Inferior parietal cortex (tissue), 1 donor: ENCODE measurements around the gene ARHGEF39.
A peak's percentile ranks its signal among the peaks of the same experiment; 100 is the strongest.

ENCODE experiments used
- DNase-seq: peaks from one replicate; pipeline ENCODE4 v3.0.0-alpha.2; 2016; ENCODE audit errors: extremely low spot score

The ARHGEF39 gene, protein sequence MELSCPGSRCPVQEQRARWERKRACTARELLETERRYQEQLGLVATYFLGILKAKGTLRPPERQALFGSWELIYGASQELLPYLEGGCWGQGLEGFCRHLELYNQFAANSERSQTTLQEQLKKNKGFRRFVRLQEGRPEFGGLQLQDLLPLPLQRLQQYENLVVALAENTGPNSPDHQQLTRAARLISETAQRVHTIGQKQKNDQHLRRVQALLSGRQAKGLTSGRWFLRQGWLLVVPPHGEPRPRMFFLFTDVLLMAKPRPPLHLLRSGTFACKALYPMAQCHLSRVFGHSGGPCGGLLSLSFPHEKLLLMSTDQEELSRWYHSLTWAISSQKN

GRCh38 chr9:35664531-35665470 lies at the start of gene ARHGEF39:
Gene ARHGEF39 (minus strand): TSS chr9:35665195. CDS start chr9:35665169, 26 bp downstream.
- DNase-seq, result peak; percentile 67

DNA sequence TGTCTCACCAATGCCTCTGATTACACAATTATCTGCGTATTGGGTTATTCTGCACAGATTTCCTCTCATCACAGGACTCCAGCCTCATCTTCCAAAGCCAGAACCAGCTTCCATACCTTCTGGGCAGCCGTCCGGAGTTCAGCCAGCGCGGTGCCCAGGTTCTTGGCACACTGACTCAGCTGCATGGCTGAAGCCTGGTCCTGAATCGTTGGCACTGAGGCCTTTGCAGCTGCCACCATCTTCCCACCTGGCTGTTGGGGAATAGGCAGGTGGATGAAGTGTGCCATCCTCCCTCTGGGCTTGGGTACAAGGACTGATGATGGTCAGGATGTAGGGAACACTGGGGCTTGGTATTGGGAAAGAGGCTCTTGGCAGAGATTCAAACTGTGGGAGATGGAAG lies 49.1 kb upstream of the ARHGEF39 start:
- DNase-seq, result no peak

DNA sequence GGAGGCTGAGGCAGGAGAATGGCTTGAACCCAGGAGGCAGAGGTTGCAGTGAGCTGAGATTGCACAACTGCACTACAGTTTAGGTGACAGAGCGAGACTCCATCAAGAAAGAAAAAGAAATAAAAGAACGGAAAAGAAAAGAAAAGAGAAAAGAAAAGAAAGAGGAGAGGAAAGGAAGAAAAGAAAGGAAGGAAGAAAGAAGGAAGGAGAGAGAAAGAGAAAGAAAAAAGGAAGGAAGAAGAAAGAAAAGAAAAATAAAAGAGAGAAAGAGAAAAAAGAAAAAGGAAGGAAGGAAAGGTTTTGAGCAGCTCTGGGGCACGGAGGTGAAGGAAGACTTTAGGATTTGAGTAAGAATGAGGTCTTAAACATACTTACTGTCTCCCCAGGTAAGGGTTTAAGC lies 48.6 kb upstream of the ARHGEF39 start:
- DNase-seq, result no peak

DNA sequence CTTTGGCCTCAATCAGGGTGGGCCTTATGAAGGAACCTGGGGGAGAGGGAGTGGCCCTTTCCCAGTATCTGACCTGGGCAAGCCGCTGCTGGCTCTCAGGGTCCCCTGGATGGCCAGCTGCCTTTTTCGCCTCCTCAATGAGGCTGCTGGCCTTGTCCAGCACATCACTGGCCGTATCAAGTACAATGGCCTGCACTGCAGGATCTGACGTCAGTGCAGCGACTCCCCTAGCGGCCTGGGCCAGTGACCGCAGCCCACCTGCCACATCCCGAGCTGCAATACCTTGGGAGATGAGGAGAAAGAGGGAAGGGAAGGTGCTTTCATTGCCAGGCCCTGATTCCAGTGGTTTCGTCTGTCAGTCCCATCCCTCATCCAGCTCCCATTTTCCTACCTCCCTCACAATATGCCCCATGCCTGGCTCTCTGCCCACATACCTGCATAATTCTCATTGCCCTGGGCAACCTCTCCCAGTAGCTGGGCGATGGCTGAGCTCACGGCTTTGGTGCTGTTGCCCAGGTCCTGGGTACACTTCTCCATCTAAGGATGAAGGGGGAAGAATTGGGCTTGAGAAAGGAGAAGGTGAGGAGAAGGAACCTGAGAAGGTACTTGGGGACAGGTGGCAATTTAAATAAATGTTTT lies 47.9 kb upstream of the ARHGEF39 start:
- no peak for DNase-seq

- DNase-seq, result no peak
Observed at GRCh38 chr9:35711501-35712428, 46.8 kb upstream of the ARHGEF39 start.

DNA sequence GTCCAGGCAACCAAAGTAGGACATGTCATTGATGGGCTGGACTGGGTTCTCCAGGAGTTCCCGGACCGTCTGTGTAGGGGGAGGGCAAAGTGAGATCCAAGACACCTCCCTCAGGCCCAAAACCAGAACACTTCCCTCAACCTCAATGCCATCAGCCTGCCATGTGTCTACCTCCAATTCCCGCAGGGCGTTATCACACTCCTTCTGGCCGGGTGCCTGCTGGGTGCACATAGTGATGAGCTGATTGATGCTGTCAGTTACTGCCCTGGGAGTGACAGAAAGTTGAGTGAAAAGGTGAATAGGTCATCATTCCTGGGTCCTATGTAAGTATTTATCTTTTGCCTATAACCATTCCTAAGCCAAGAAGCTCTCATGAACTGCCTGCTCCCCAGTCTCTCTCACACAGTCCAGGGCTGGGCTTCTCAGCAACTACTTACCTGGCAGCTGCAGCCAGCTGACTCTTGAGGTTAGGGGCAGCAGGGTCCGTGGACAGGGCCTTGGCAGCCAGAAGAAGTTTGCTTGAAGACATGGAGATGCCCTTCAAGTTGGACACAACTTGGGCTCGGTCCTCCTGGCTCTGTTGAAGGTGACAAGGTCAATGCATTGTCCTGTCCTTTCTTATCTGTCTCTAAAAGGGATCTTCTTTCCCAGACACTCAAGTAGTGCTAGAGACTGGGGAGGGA lies 46.0 kb upstream of the ARHGEF39 start:
- DNase-seq, result no peak

DNA sequence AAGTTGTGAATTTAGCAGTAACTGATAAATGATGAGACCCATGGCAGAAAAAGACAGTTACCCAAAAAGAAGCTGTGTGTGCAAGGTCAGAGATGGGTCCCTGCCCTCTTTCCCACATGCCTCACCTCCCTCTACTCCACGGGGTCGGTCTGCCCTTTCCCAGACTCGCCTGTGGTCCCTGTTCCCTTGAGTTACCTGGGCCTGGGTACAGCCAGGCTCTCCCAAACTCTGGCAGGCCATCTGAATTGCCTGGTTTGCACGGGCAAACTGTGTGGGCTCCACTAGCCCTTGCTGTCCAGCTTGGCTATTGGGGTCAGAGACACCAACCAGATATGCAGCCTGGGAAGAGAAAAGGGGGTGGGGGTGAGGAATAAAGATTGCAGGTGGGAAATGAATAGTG lies 43.2 kb upstream of the ARHGEF39 start:
- DNase-seq, result no peak

GRCh38 chr9:35706951-35707350 lies 42.0 kb upstream of the ARHGEF39 start:
- DNase-seq, result no peak

DNA sequence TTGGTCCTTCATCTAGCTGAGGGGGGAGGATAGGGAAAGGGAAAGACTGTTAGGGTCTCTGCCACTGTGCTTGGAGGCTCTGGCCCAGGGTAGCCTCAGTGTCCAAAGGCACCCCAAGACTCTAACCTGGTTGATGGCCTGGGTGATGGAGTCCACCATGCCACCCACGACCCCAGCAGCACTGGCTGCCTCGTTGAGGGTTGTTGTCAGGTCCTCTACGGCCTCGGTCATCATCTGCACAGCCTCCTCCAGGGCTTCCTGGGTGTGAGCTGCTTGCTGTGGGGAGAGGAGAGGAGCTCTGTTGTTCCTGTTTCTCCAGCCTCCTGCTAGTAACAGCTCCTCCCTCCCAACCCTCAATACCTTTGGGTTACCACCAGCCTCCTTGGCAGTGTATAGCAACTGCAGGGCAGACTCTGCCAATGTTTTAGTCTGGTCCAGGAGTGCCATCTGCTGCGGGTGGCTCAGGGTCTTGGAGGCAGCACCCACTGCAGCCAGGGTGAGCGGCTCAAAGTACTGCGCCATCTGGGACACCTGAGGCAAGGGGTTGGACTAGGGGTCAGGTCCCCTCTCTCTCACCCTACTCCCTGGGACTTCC lies 40.9 kb upstream of the ARHGEF39 start:
- DNase-seq, result no peak

GRCh38 chr9:35705372-35705771 lies 40.4 kb upstream of the ARHGEF39 start:
- no peak for DNase-seq

DNA sequence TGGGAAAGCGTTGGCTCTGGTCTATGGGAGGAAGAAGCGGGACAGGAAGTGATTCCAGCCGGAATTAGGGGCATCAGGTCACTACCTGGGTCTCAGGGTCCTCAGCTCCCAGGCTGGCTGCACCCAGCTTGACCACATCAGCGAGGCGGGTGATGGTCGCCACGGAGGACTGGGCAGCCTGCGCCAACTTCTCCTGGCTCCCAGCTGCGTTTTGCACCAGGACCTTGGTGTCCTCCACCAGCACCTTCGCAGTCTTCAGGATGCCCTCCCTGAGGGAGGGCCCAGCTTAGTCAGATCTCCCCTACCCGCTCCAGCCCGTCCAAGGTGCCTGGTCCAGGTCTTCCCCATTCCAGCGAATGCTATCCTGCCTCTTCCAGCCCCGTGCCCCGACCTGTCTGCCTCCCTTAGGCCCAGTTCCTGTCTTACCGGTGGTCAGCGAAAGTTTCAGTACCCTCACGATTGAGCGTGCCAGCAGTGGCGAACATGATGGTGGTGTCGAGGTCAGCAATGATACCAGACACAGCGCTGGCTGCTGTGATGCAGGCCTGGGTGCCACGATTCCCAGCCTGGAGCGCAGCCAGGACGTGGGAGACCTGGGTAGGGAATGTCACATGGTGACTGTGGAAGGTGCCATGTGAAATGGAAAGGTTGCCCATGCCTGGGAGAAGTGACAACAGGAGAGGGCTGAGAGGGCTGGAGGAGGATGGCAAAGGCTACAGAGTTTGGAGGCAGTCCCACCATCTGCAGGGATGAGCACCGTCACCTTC lies 39.1 kb upstream of the ARHGEF39 start:
- DNase-seq, result no peak

DNA sequence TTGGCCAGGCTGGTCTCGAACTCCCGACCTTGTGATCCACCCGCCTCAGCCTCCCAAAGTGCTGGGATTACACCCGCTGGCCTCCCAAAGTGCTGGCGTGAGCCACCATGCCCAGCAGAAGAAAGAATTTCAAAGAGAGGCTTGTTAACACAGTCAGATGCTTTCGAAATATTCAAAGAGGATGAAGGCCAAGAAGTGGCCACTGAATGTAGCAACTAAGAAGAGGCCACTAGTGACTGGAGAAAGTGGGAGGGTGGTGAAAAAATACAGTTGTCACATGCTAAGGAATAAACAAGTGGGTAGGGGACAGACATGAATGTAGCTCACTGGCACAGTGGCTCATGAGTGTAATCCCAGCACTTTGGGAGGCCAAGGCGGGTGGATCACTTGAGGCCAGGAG lies 37.7 kb upstream of the ARHGEF39 start:
- DNase-seq, result no peak

DNA sequence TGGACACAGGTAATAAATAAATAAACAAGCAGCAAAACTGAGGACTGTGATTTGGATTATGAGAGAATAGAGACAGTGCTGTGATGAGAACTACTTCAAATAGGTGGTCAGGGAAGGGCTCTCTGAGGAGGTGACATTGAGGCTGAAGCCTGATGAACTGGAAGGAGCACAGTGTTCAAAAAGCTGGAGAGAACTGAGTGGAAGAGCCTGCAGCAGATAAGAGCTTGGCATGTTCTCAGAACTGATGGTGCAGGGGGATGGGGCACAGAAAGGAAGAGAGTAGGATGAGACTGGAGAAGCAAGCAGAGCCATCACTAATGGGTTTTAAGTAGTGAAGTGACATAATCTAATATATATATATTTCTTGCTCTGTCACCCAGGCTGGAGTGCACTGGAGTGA lies 35.9 kb upstream of the ARHGEF39 start:
- no peak for DNase-seq

GRCh38 chr9:35700031-35700430 lies 35.0 kb upstream of the ARHGEF39 start:
- no peak for DNase-seq

DNA sequence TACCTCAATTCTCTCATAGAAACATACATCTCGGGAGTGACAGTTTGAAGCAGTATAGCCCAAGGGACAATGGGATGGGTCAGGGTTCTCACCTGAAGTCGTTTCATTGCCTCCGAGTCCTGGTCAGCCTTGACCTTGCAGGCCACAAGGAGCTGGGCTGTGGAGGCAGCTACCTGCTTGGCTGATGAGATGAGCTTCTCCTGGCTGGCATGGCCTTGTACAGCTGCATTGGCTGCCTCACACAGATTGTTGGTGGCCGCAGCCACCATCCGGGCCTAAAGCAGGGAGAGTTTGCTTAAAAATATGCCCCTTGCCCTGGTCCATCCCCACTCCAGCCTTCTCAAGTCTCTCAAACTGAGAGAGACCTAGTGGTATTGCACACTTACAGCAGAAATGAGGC lies 33.2 kb upstream of the ARHGEF39 start:
- no peak for DNase-seq

GRCh38 chr9:35697486-35697885 lies 32.5 kb upstream of the ARHGEF39 start:
- no peak for DNase-seq

DNA sequence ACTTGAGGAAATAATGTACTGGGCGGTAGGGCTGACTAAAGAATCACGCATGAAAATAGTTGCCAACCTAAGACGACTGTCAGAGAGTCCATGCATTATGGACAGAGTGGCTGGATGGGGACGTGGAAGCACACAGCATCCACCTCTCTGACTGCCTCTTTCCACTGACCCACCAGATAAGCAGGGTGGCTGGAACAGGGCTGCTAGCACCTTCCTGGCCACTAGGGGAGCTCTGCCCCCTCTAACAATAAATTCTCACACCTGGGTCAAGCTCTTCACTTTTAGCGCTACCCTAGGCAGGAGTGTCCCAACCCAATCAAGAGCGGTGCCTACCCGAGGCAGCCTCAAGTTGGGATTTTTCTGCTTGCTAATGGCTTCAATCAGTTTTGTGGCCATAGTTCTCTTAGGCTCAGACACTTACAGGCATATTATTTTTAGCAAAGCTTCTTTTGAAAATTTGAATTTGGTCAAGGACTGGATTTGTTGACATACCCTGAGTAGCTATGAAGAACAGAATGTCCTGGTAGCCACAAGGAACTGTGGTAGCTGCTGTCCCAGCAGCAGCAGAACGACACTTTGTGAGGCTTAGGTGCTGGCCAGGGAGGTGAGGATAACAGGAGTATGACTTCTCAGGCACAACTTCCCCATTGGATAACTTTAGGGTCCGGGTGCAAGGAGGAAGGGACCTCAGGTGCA lies 31.7 kb upstream of the ARHGEF39 start:
- DNase-seq, result peak; percentile 45

DNA sequence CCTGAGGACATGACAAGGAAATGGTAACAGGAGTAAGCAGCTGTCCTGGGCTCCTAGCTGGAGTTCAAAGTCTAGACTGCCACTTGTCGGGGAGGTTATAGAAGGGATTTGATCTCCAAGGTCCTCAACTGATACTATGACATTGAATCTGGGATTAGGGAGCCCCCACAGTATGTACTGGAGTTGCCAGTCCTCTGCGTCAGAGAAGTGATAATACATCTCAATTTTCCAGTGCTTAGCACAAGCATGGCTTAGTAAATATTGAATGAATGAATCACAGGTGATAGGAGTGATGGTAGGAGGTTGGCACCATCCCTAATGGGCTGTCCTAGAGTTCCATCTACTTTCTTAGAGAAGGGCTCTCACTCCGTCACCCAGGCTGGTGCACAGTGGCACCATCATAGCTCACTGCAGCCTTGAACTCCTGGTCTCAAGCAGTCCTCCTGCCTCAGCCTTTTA lies 31.0 kb upstream of the ARHGEF39 start:
- no peak for DNase-seq

- DNase-seq, result no peak
Observed at GRCh38 chr9:35691757-35692301, 26.8 kb upstream of the ARHGEF39 start.
